Suprapubic skin (tissue), 4 donors: ENCODE measurements around the gene RPTOR. TPM values are rescaled to one million over a fixed set of nuclear protein-coding genes. Genes with fewer than 3 reads are reported as not detected.

ENCODE experiments used
- DNase-seq, 2 donors: peaks; one replicate each; pipeline ENCODE4 v3.0.0-alpha.2; 2019; ENCODE audit warnings: low spot score in 2 of 2
- H3K27ac ChIP-seq: fragments of 200-600 bp; sonication (generic); one replicate; pipeline ENCODE4 v1.5.1; 2019
- H3K27me3 ChIP-seq: fragments of 200-600 bp; sonication (generic); one replicate; pipeline ENCODE4 v1.5.1; 2019
- H3K36me3 ChIP-seq: fragments of 200-600 bp; sonication (generic); one replicate; pipeline ENCODE4 v1.5.1; 2019
- H3K4me1 ChIP-seq: fragments of 200-600 bp; sonication (generic); one replicate; pipeline ENCODE4 v1.5.1; 2019
- H3K4me3 ChIP-seq: fragments of 200-600 bp; sonication (generic); one replicate; pipeline ENCODE4 v1.5.1; 2019; ENCODE audit warnings: mild to moderate bottlenecking
- H3K9me3 ChIP-seq: fragments of 200-600 bp; sonication (generic); one replicate; pipeline ENCODE4 v1.5.1; 2019
- EP300 ChIP-seq: sonication (generic); formaldehyde crosslinking; IDR thresholded peaks from one replicate; pipeline ENCODE4 v1.6.1; 2017; ENCODE audit warnings: antibody characterized with exemption
- POLR2A ChIP-seq, 2 donors: fragments of 450-650 bp; IDR thresholded peaks; one replicate each; pipeline ENCODE4 v1.6.1; 2017; ENCODE audit warnings: antibody characterized with exemption in 2 of 2, mild to moderate bottlenecking in 2 of 2, moderate library complexity in 2 of 2
- POLR2AphosphoS5 ChIP-seq, 3 donors: sonication (generic); formaldehyde crosslinking; IDR thresholded peaks; one replicate each; pipeline ENCODE4 v1.6.1; 2017; ENCODE audit warnings: antibody characterized with exemption in 3 of 3
- WGBS: methylation state at CpG from one replicate; pipeline ENCODE4 v1.1.5; 2018; 5-methylcytosine and 5-hydroxymethylcytosine counted together
- total RNA-seq, 4 donors: library from RNA; depleted of rRNA; stranded (reverse); fragments of >200 nt; gene quantifications; one replicate each; pipeline ENCODE4 v1.1.0, GENCODE V29; 2016
- TF ChIP-seq, protein P1 (sequence below), 2 donors: fragments of 200-600 bp in 1 of 2; fragments of 450-650 bp in 1 of 2; sonication (generic) in 1 of 2; IDR thresholded peaks; one replicate each; pipeline ENCODE4 v1.5.1; 2016 to 2019; ENCODE audit warnings: antibody characterized with exemption in 2 of 2, mild to moderate bottlenecking in 1 of 2, moderate library complexity in 1 of 2

The RPTOR gene
- total RNA-seq, 4 donors from 2014 or later, result 45.8 to 84.6 (median 53.0) TPM

- Histone ChIP-seq H3K4me3 (no peak overlapping the region), H3K27ac (no peak overlapping the region), H3K27me3 (no peaks in the 10 kb centered on the region), H3K9me3 (no peaks in the 10 kb centered on the region), H3K36me3 (no peaks in the 10 kb centered on the region), H3K4me1 (peaks cover 6% of the 10 kb centered on the region)
- DNase-seq, result no peak
- 93% methylated on average over 10 of the region's 13 CpGs for WGBS
- TF ChIP-seq EP300 (no peak), POLR2A (IDR thresholded peaks at IDR 0.05) (no peak), POLR2AphosphoS5 (IDR thresholded peaks at IDR 0.05) (no peak)
- TF ChIP-seq, protein P1, sequence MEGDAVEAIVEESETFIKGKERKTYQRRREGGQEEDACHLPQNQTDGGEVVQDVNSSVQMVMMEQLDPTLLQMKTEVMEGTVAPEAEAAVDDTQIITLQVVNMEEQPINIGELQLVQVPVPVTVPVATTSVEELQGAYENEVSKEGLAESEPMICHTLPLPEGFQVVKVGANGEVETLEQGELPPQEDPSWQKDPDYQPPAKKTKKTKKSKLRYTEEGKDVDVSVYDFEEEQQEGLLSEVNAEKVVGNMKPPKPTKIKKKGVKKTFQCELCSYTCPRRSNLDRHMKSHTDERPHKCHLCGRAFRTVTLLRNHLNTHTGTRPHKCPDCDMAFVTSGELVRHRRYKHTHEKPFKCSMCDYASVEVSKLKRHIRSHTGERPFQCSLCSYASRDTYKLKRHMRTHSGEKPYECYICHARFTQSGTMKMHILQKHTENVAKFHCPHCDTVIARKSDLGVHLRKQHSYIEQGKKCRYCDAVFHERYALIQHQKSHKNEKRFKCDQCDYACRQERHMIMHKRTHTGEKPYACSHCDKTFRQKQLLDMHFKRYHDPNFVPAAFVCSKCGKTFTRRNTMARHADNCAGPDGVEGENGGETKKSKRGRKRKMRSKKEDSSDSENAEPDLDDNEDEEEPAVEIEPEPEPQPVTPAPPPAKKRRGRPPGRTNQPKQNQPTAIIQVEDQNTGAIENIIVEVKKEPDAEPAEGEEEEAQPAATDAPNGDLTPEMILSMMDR (IDR thresholded peaks at IDR 0.05), result no peak
Measured at GRCh38 chr17:81012574-81013447, 468.2 kb downstream of the RPTOR start.

GRCh38 chr17:81013642-81014041 is 469.0 kb downstream of the RPTOR start:
- Histone ChIP-seq H3K36me3 (no peaks in the 10 kb centered on the region), H3K9me3 (no peaks in the 10 kb centered on the region)
- 88% methylated on average over 6 of the region's 6 CpGs for WGBS

DNA sequence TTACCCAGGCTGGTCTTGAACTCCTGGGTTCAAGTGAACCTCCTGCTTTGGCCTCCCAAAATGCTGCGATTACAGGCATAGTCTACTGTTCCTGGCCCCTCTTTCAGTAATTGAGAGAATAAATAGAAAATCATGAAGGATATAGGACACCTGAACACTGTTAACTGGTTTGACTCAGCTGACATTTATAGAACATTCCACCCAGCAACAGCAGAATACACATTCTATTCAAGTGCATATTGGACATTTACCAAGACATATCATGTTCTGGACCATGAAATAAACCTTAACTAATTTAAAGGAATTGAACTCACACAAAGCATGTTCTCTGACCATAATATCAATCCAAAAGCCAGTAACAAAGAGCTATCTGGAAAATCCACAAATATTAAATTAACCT is 470.5 kb downstream of the RPTOR start:
- H3K36me3 ChIP-seq, result no peaks in the 10 kb centered on the region
- peaks cover 22% of the 10 kb centered on the region for H3K4me1 ChIP-seq
- TF ChIP-seq, protein P1 (IDR thresholded peaks at IDR 0.05), result no peak
- TF ChIP-seq EP300 (no peak), POLR2AphosphoS5 (IDR thresholded peaks at IDR 0.05) (no peak), POLR2A (IDR thresholded peaks at IDR 0.05) (no peak)
- no peak overlapping the region for H3K27ac ChIP-seq
- no peaks in the 10 kb centered on the region for H3K27me3 ChIP-seq
- no peaks in the 10 kb centered on the region for H3K9me3 ChIP-seq
- 100% methylated on average over 1 of the region's 1 CpG for WGBS
- no peak for DNase-seq
- H3K4me3 ChIP-seq, result no peak overlapping the region

More at GRCh38 chr17:81013642-81014041, 469.0 kb downstream of the RPTOR start:
- no peak overlapping the region for H3K4me3 ChIP-seq
- no peaks in the 10 kb centered on the region for H3K27me3 ChIP-seq
- peaks cover 14% of the 10 kb centered on the region for H3K4me1 ChIP-seq
- DNase-seq, result no peak
- TF ChIP-seq POLR2A (IDR thresholded peaks at IDR 0.05) (no peak), EP300 (no peak), POLR2AphosphoS5 (IDR thresholded peaks at IDR 0.05) (no peak)
- TF ChIP-seq, protein P1 (IDR thresholded peaks at IDR 0.05), result no peak
- no peak overlapping the region for H3K27ac ChIP-seq

Other genes starting within 250 kb of the RPTOR start
- 10 to 100 TPM; 17.1 to 47.8 (median 19.3) TPM for gene ENDOV, start 129.7 kb upstream of the RPTOR start, total RNA-seq
- gene NPTX1, start 68.2 kb upstream of the RPTOR start, total RNA-seq, result 1 to 10 TPM in 3 of 4 donors, under 1 TPM in 1; 0.72 to 4.2 (median 3.7) TPM